Cardiac fibroblast (primary cell): ENCODE measurements around the gene PEAK1.

Source experiments
- DNase-seq, 2 donors: peaks; one replicate each; pipeline versions ENCODE4 v3.0.0 to v3.0.0-alpha.2; 2010; ENCODE audit warnings: low read depth in 2 of 2
- H3K4me3 ChIP-seq, 2 donors: replicated peaks in 1 of 2; 1 replicate in 1 of 2; 2 replicates in 1 of 2; pipeline ENCODE4 v1.5.1; 2011; ENCODE audit warnings: low read depth in 2 of 2, low read length in 2 of 2, mild to moderate bottlenecking in 2 of 2, moderate library complexity in 1 of 2
- CTCF ChIP-seq: IDR thresholded peaks from one replicate; pipeline ENCODE4 v1.5.1; 2011; ENCODE audit warnings: low read depth, mild to moderate bottlenecking, low read length, inconsistent platforms

PEAK1 gene

DNA sequence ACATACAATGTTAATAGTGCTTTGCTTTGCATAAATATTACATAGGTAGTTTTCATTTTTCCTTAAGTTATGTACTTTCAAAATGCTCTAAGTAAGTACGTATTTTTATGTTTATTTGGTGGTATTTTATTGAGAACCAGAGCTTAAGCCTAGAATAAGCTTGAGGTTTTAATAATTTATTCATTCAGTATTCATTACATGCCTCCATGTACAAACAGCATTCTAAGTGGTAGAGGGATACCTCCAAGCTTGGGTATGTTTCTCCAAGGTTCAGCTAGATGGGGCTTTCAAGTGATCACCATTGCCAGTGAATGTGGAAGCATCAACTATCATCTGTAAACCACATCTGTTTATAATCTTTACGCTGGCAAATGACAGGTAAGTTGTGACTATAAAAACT lies 52.3 kb downstream of the PEAK1 start:
- H3K4me3 ChIP-seq = no peak overlapping the region
- TF ChIP-seq CTCF = no peak
- no peak for DNase-seq

DNA sequence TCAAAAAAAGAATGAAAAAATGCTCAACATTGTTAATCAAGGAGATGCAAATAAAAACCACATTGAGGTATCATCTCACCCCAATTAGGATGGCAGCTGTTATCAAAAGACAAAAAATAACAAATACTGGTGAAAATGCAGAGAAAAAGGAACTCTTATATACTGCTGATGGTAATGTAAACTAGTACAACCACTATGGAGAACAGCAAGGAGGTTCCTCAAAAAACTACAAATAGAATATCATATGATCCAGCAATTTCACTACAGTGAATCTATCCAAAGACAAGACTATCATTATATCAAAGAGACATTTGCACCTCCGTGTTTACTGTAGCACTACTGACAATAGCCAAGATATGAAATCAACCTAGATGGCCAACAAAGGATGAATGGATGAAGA lies 58.4 kb downstream of the PEAK1 start:
- DNase-seq = no peak
- H3K4me3 ChIP-seq = no peak overlapping the region
- no peak for TF ChIP-seq CTCF

GRCh38 chr15:77358545-77359240 lies 61.2 kb downstream of the PEAK1 start:
- TF ChIP-seq CTCF = no peak
- no peak overlapping the region for H3K4me3 ChIP-seq
- peak in 1 of 2 donors; percentile 12 for DNase-seq

- no peak for DNase-seq
- no peak overlapping the region for H3K4me3 ChIP-seq
- no peak for TF ChIP-seq CTCF
Measured at GRCh38 chr15:77356305-77356704, 63.6 kb downstream of the PEAK1 start.

- TF ChIP-seq CTCF = no peak
- no peak for DNase-seq
- no peak overlapping the region for H3K4me3 ChIP-seq
Measured at GRCh38 chr15:77355321-77355720, 64.6 kb downstream of the PEAK1 start.

GRCh38 chr15:77354063-77354462 lies 65.8 kb downstream of the PEAK1 start:
- no peak overlapping the region for H3K4me3 ChIP-seq
- TF ChIP-seq CTCF = no peak
- DNase-seq = no peak

GRCh38 chr15:77352887-77353286 lies 67.0 kb downstream of the PEAK1 start:
- no peak for DNase-seq
- no peak for TF ChIP-seq CTCF
- no peak overlapping the region for H3K4me3 ChIP-seq
